ENCODE measurements around the gene CXorf38.
A peak's percentile ranks its signal among the peaks of the same experiment; 100 is the strongest.
"Not testable (repeated sequence)": the region's sequence is repeated elsewhere in the genome, so short reads cannot be mapped to it uniquely, and the experiment has no call there.

The CXorf38 gene

DNA sequence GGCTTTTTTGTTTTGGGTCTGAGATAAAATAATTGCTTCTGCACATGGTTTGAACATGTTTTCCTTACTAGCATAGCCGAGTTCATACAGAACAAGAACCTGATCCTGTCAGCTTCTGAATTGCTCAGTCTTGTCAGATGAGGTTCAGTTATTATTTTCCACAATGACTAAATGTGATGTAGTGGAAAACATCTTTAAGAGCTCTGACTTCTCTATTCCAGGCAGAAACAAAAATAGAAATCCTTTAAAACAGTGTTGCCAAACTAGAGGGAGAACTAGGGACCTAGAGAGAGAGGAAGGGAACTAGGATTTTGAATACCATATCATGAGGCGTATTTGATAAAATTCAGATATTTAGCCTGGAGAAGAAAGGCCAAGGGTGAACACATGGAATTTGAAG is 64.5 kb downstream of the CXorf38 start:
- Histone ChIP-seq H3K4me1 (ENCODE audit: control insufficient read depth, insufficient read depth, low read length) (no peaks in the 10 kb centered on the region), H3K27me3 (ENCODE audit: control insufficient read depth, insufficient read depth, low read length) (no peaks in the 10 kb centered on the region), H3K27ac (ENCODE audit: low read depth, low read length) (no peak overlapping the region), H3K36me3 (ENCODE audit: control insufficient read depth, insufficient read depth, low read length) (no peaks in the 10 kb centered on the region), H3K9ac (ENCODE audit: low read depth, low read length) (no peak overlapping the region), H3K9me3 (ENCODE audit: control insufficient read depth, insufficient read depth, low read length) (no peaks in the 10 kb centered on the region), H3K4me3 (ENCODE audit: low read depth, low read length) (no peak overlapping the region)

DNA sequence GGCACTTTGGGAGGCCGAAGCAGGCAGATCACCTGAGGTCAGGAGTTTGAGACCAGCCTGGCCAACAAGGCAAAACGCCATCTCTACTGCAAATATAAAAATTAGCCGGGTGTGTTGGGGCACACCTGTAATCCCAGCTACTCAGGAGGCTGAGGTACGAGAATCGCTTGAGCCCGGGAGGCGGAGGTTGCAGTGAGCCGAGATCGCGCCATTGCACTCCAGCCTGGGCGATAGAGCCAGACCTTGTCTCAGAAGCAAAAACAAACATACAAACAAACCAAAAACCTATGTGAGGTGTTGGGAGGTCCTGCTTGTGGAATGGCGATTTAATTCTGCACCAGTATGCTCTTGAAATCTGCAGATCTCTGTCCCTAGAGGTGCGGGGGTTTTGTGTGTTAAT is 65.2 kb downstream of the CXorf38 start:
- H3K9me3 ChIP-seq (ENCODE audit: control insufficient read depth, insufficient read depth, low read length); H3K27ac ChIP-seq (ENCODE audit: low read depth, low read length); H3K9ac ChIP-seq (ENCODE audit: low read depth, low read length); H3K4me1 ChIP-seq (ENCODE audit: control insufficient read depth, insufficient read depth, low read length); H3K27me3 ChIP-seq (ENCODE audit: control insufficient read depth, insufficient read depth, low read length); H3K4me3 ChIP-seq (ENCODE audit: low read depth, low read length); H3K36me3 ChIP-seq (ENCODE audit: control insufficient read depth, insufficient read depth, low read length): not testable (repeated sequence)

DNA sequence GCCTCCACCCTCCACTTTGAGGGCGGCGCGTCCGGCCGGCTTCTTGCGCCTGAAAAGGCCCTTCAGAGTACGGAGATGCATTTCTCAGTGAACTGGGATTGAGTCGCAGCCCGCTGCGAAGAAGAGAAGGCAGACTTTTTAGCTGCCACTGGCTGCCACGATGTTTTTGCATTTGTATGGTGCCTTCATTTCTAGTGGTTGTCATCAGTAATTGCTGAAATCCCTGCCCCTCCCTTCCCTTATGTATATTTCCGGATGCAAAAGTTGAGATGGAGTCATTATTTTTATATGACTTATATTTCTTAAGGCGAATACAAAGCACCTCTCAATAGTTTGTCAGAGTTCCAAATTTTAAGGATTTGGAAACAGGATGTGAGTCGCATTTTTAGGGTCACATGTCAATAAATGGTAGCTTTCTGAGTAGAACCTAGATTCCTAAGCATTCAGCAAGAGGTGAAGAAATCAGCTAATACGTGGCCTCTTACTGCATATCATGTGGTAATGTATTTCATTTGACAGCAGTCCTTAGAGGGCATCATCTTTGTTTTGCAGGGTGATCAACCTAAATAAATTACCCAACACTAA is 65.9 kb downstream of the CXorf38 start:
- peak overlapping the region; percentile 53 for H3K27ac ChIP-seq (ENCODE audit: low read depth, low read length)
- H3K9me3 ChIP-seq (ENCODE audit: control insufficient read depth, insufficient read depth, low read length) = no peaks in the 10 kb centered on the region
- H3K36me3 ChIP-seq (ENCODE audit: control insufficient read depth, insufficient read depth, low read length) = no peaks in the 10 kb centered on the region
- no peaks in the 10 kb centered on the region for H3K4me1 ChIP-seq (ENCODE audit: control insufficient read depth, insufficient read depth, low read length)
- no peaks in the 10 kb centered on the region for H3K27me3 ChIP-seq (ENCODE audit: control insufficient read depth, insufficient read depth, low read length)
- peak overlapping the region; percentile 85 for H3K4me3 ChIP-seq (ENCODE audit: low read depth, low read length)
- H3K9ac ChIP-seq (ENCODE audit: low read depth, low read length) = no peak overlapping the region

DNA sequence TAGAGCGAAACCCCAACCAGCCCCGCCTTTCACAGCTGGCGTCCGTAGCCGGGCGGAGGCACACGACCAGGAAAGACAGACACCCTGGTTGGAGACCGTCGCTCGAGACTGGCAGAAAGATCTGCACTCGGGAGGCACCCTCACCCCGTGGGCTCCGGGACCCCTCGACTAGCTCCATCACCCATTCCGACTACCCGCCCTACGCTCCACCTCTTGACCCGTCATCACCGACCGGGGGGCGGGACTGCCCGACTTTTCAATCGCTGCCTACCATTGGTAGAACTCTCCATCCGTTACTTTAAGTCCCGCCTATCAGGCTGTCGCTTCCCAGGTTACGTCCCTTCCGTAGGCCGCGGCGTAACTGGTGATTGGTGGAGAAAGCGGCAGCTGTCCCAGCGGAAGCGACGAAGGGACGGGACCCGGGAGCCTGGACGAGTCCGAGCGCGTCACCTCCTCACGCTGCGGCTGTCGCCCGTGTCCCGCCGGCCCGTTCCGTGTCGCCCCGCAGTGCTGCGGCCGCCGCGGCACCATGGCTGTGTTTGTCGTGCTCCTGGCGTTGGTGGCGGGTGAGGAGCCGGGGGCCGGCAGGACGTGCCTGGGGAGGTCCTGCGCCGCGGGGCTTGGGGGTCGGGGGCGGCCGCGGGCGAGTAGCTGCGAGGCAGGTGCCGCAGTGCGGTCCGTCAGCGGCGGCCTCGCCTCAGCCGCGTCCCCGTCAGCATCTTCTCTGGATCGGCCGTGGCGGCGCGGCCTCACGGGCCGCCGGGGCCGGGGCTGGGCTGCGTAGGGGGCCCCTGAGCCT is 66.6 kb downstream of the CXorf38 start, which contains the start of gene ATP6AP2:
ATP6AP2 (plus strand) TSS at position 434 of the 799 bp plus-strand sequence; CDS start at position 530, 96 bp downstream.
- H3K4me3 ChIP-seq (ENCODE audit: low read depth, low read length) = peak within 1 kb of the TSS; percentile 85
- no peaks in the 10 kb centered on the region for H3K9me3 ChIP-seq (ENCODE audit: control insufficient read depth, insufficient read depth, low read length)
- no peaks in the 10 kb centered on the region for H3K4me1 ChIP-seq (ENCODE audit: control insufficient read depth, insufficient read depth, low read length)
- peak within 1 kb of the TSS; percentile 30; the same call in 1 of the 2 replicates for H3K9ac ChIP-seq (ENCODE audit: low read depth, low read length)
- H3K36me3 ChIP-seq (ENCODE audit: control insufficient read depth, insufficient read depth, low read length) = no peaks in the 10 kb centered on the region
- H3K27ac ChIP-seq (ENCODE audit: low read depth, low read length) = peak within 1 kb of the TSS; percentile 53
- H3K27me3 ChIP-seq (ENCODE audit: control insufficient read depth, insufficient read depth, low read length) = no peaks in the 10 kb centered on the region

DNA sequence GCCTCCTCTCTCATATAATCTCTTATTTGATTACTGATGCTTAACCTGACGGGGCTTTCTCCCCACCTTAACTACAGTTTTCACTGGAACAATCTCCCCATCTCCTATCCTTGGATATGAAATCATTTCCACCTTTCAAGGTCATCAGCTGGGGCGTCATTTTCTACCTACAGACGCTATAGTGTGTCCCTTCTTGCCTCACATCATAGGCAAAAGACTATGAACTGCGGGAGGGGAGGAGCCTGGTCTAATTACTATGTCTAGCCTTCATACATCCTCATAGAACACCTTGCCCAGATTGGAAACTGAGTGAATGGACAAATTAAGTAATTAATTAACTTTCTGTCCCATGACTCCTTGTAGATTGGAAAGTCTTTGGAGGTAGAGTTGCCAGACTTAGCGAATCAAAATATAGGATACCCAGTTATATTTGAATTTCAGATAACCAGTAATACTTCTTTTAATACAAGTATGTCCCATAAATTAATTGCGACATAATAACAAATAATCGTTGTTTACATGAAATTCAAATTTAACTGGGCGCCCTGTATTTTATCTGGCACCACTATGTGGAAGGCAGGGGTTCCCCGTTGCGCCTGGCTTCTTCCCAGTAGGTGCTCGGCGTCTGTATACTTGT is 67.3 kb downstream of the CXorf38 start:
- no peaks in the 10 kb centered on the region for H3K36me3 ChIP-seq (ENCODE audit: control insufficient read depth, insufficient read depth, low read length)
- H3K27me3 ChIP-seq (ENCODE audit: control insufficient read depth, insufficient read depth, low read length) = no peaks in the 10 kb centered on the region
- H3K4me3 ChIP-seq (ENCODE audit: low read depth, low read length) = peak overlapping the region; percentile 85
- no peaks in the 10 kb centered on the region for H3K9me3 ChIP-seq (ENCODE audit: control insufficient read depth, insufficient read depth, low read length)
- no peaks in the 10 kb centered on the region for H3K4me1 ChIP-seq (ENCODE audit: control insufficient read depth, insufficient read depth, low read length)
- 0 out of 2 replicates have a peak overlapping the region, but pooled peaks have one; percentile 30 for H3K9ac ChIP-seq (ENCODE audit: low read depth, low read length)
- H3K27ac ChIP-seq (ENCODE audit: low read depth, low read length) = peak overlapping the region; percentile 53

DNA sequence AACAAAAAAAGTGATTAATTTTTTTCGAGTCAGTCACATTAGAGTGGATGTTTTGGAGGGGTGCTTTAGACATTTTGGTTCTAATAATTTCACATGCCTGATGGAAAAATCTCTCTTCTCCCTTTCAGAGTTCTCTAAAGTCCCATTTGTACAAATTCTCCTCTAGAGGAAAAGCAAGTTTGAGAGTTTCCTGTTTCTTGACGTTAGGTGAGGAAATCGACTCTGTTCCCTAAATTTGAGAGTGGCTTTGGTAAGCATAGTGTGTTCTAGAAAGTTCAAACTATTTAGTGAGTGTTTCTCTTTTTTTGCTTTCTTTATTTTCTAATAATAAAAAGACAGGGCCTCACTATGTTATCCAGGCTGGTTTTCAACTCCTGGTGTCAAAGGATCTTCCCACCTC is 68.2 kb downstream of the CXorf38 start:
- H3K4me1 ChIP-seq (ENCODE audit: control insufficient read depth, insufficient read depth, low read length) = no peaks in the 10 kb centered on the region
- H3K27me3 ChIP-seq (ENCODE audit: control insufficient read depth, insufficient read depth, low read length) = no peaks in the 10 kb centered on the region
- no peaks in the 10 kb centered on the region for H3K9me3 ChIP-seq (ENCODE audit: control insufficient read depth, insufficient read depth, low read length)
- no peak overlapping the region for H3K4me3 ChIP-seq (ENCODE audit: low read depth, low read length)
- no peaks in the 10 kb centered on the region for H3K36me3 ChIP-seq (ENCODE audit: control insufficient read depth, insufficient read depth, low read length)
- H3K9ac ChIP-seq (ENCODE audit: low read depth, low read length) = no peak overlapping the region
- H3K27ac ChIP-seq (ENCODE audit: low read depth, low read length) = no peak overlapping the region

DNA sequence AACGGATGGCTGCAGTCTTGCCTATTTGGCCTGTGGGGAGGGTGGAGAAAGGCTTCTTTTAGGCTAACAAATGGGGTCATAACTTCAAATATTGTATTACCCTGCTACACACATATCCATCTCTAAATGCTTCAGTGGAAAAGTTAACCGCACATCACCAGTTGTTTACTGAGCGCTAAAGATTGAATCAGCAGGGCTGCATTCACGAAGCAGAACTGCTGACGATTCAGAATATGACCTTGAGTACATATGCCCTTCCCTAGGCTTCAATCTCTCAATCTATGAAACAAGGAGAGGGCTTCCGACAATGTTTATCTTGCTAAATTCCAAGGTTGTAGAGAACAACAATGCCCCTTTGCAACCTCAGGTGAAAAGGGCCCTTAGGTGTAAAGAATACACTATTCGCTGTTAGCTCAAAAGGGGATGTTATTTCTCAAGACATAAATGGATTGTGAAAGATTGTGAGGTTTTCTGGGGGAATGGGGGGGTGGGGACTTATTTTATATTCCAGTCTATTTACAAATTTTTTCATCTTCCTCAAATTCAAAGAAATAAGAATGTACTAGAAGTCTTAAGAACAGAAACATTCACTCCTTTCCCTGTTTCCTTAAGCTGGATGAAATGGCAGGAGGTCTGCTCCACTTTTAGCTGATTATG is 69.2 kb downstream of the CXorf38 start:
- H3K27ac ChIP-seq (ENCODE audit: low read depth, low read length) = no peak overlapping the region
- no peak overlapping the region for H3K4me3 ChIP-seq (ENCODE audit: low read depth, low read length)
- H3K9me3 ChIP-seq (ENCODE audit: control insufficient read depth, insufficient read depth, low read length) = no peaks in the 10 kb centered on the region
- H3K4me1 ChIP-seq (ENCODE audit: control insufficient read depth, insufficient read depth, low read length) = no peaks in the 10 kb centered on the region
- H3K9ac ChIP-seq (ENCODE audit: low read depth, low read length) = no peak overlapping the region
- no peaks in the 10 kb centered on the region for H3K27me3 ChIP-seq (ENCODE audit: control insufficient read depth, insufficient read depth, low read length)
- H3K36me3 ChIP-seq (ENCODE audit: control insufficient read depth, insufficient read depth, low read length) = no peaks in the 10 kb centered on the region
